IMR-90 (cell line): ENCODE measurements around the gene CCDC70.

Experiments
- CEBPB ChIP-seq: IDR thresholded peaks from 2 replicates; pipeline ENCODE4 v1.6.1; 2012; ENCODE audit warnings: low read depth, low read length, improper control_type of control experiment
- CTCF ChIP-seq: conservative IDR thresholded peaks from 2 replicates; pipeline ENCODE4 v1.5.1; 2012; ENCODE audit warnings: mild to moderate bottlenecking, low read depth, low read length, improper control_type of control experiment
- RCOR1 ChIP-seq: IDR thresholded peaks from 2 replicates; pipeline ENCODE4 v1.6.1; 2012; ENCODE audit warnings: mild to moderate bottlenecking, low read length, improper control_type of control experiment; ENCODE audit not compliant: insufficient replicate concordance
- USF2 ChIP-seq: fragments of 150-350 bp; IDR thresholded peaks from 2 replicates; pipeline ENCODE4 v1.6.1; 2017; ENCODE audit warnings: mild to moderate bottlenecking, antibody characterized with exemption, low read length, low read depth

- no peak for TF ChIP-seq CEBPB
- no peak for TF ChIP-seq USF2
- TF ChIP-seq RCOR1 = no peak
- TF ChIP-seq CTCF = no peak
Measured at GRCh38 chr13:51882570-51883225, 20.9 kb downstream of the CCDC70 start.
